Ectodermal cell (in vitro differentiated cells): ENCODE results near the gene MCM5.
"Not testable (repeated sequence)": the region's sequence is repeated elsewhere in the genome, so short reads cannot be mapped to it uniquely, and the experiment has no call there.

Source experiments
- H3K27ac ChIP-seq: 2 replicates; pipeline ENCODE4 v1.7.0; 2013; ENCODE audit warnings: mild to moderate bottlenecking, low read depth, low read length; ENCODE audit not compliant: insufficient read depth, poor library complexity, severe bottlenecking
- H3K27me3 ChIP-seq: 2 replicates; pipeline ENCODE4 v1.7.0; 2013; ENCODE audit warnings: mild to moderate bottlenecking, low read length; ENCODE audit not compliant: insufficient read depth, control insufficient read depth, poor library complexity, severe bottlenecking
- H3K36me3 ChIP-seq: one replicate; pipeline ENCODE4 v1.7.0; 2013; ENCODE audit warnings: low read length; ENCODE audit not compliant: control insufficient read depth, insufficient read depth
- H3K4me1 ChIP-seq: one replicate; pipeline ENCODE4 v1.7.0; 2013; ENCODE audit warnings: low read length; ENCODE audit not compliant: control insufficient read depth, insufficient read depth
- H3K4me3 ChIP-seq: 2 replicates; pipeline ENCODE4 v1.7.0; 2013; ENCODE audit warnings: low read depth, low read length, control low read depth; ENCODE audit not compliant: insufficient read depth
- H3K9me3 ChIP-seq: 2 replicates; pipeline ENCODE4 v1.7.0; 2013; ENCODE audit warnings: mild to moderate bottlenecking, low read length, moderate library complexity; ENCODE audit not compliant: control insufficient read depth
- WGBS, 2 experiments: methylation state at CpG; one replicate each; pipeline ENCODE4 v1.1.7; 2013; ENCODE audit warnings: missing lambda C conversion rate in 2 of 2; 5-methylcytosine and 5-hydroxymethylcytosine counted together

MCM5 gene

GRCh38 chr22:35390933-35391332 is 9.0 kb upstream of the MCM5 start:
- no peaks in the 10 kb centered on the region for H3K36me3 ChIP-seq
- WGBS, 2 experiments: 84 to 88% methylated on average over 5 of the region's 5 CpGs
- H3K27me3 ChIP-seq: no peaks in the 10 kb centered on the region
- no peak overlapping the region for H3K4me3 ChIP-seq
- no peak overlapping the region for H3K27ac ChIP-seq
- no peaks in the 10 kb centered on the region for H3K9me3 ChIP-seq
- H3K4me1 ChIP-seq: no peaks in the 10 kb centered on the region

- Histone ChIP-seq H3K27me3 (no peaks in the 10 kb centered on the region), H3K9me3 (no peaks in the 10 kb centered on the region), H3K4me1 (no peaks in the 10 kb centered on the region), H3K4me3 (no peak overlapping the region), H3K27ac (no peak overlapping the region), H3K36me3 (no peaks in the 10 kb centered on the region)
- WGBS, 2 experiments: 96 to 97% methylated on average over 2 of the region's 2 CpGs
Observed at GRCh38 chr22:35392357-35392756, 7.6 kb upstream of the MCM5 start.

- WGBS, 2 experiments: 87 to 90% methylated on average over 16 of the region's 16 CpGs
- H3K4me1 ChIP-seq: no peaks in the 10 kb centered on the region
Observed at GRCh38 chr22:35393116-35394010, 6.6 kb upstream of the MCM5 start.

DNA sequence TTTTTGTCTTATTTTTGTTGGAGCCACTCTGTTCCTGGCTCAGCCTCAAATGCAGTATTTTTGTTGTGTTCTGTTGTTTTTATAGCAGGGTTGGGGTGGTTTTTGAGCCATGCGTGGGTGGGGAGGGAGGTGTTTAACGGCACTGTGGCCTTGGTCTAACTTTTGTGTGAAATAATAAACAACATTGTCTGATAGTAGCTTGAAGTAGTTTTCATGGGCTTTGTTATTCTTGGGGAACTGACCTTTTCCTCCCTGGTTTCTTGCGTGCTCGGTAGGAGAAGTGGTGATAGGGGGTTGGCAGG is 6.0 kb upstream of the MCM5 start:
- Histone ChIP-seq H3K4me3 (no peak overlapping the region), H3K27ac (no peak overlapping the region), H3K4me1 (no peaks in the 10 kb centered on the region), H3K27me3 (no peaks in the 10 kb centered on the region), H3K9me3 (no peaks in the 10 kb centered on the region), H3K36me3 (no peaks in the 10 kb centered on the region)
- 89 to 95% methylated on average over 4 of the region's 4 CpGs for WGBS, 2 experiments

More at GRCh38 chr22:35393116-35394010, 6.6 kb upstream of the MCM5 start:
- no peaks in the 10 kb centered on the region for H3K36me3 ChIP-seq
- no peaks in the 10 kb centered on the region for H3K27me3 ChIP-seq
- no peak overlapping the region for H3K4me3 ChIP-seq
- H3K9me3 ChIP-seq: no peaks in the 10 kb centered on the region
- H3K27ac ChIP-seq: no peak overlapping the region

- Histone ChIP-seq H3K27ac (no peak overlapping the region), H3K36me3 (no peaks in the 10 kb centered on the region), H3K4me1 (no peaks in the 10 kb centered on the region), H3K27me3 (no peaks in the 10 kb centered on the region), H3K4me3 (no peak overlapping the region), H3K9me3 (no peaks in the 10 kb centered on the region)
- WGBS, 2 experiments: 92 to 93% methylated on average over 5 of the region's 5 CpGs
Observed at GRCh38 chr22:35394810-35395563, 5.0 kb upstream of the MCM5 start.

DNA sequence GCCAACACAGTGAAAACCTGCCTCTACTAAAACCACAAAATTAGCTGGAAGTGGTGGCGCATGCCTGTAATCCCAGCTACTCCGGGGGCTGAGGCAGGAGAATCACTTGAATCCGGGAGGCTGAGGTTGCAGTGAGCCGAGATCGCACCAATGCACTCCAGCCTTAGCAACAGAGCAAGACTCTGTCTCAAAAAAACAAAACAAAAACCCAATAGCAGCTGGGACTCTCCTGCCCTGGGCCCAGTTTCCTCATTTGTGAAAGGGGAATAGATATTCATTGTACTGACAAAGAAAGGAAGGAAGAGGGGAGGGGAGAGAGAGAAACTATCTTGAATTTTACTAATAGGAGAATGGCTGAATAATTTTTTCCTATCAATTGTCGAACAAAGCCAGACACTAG is 3.3 kb upstream of the MCM5 start:
- not testable (repeated sequence) for H3K36me3 ChIP-seq, H3K27me3 ChIP-seq, H3K4me3 ChIP-seq, H3K4me1 ChIP-seq, H3K9me3 ChIP-seq, H3K27ac ChIP-seq
- 80 to 88% methylated on average over 6 of the region's 6 CpGs for WGBS, 2 experiments

- Histone ChIP-seq H3K4me1 (peaks cover 12% of the 10 kb centered on the region), H3K36me3 (no peaks in the 10 kb centered on the region), H3K27me3 (no peaks in the 10 kb centered on the region), H3K27ac (no peak overlapping the region), H3K4me3 (no peak overlapping the region), H3K9me3 (no peaks in the 10 kb centered on the region)
- WGBS, 2 experiments: 83 to 84% methylated on average over 13 of the region's 13 CpGs
Observed at GRCh38 chr22:35397095-35397904, 2.6 kb upstream of the MCM5 start.

GRCh38 chr22:35398591-35398973 is 1.4 kb upstream of the MCM5 start:
- H3K36me3 ChIP-seq: peaks cover 9% of the 10 kb centered on the region
- no peak overlapping the region for H3K27ac ChIP-seq
- no peaks in the 10 kb centered on the region for H3K9me3 ChIP-seq

GRCh38 chr22:35399114-35399677 is 744 bp upstream of the MCM5 start:
- H3K27ac ChIP-seq: peak overlapping the region; percentile 72

More at GRCh38 chr22:35398591-35398973, 1.4 kb upstream of the MCM5 start:
- no peaks in the 10 kb centered on the region for H3K27me3 ChIP-seq
- 93% methylated on average over 4 of the region's 4 CpGs for WGBS, 2 experiments
- H3K4me3 ChIP-seq: no peak overlapping the region
- peaks cover 12% of the 10 kb centered on the region for H3K4me1 ChIP-seq

GRCh38 chr22:35400501-35400790 is 506 bp downstream of the MCM5 start:
- H3K4me3 ChIP-seq: peak overlapping the region; percentile 80
- H3K36me3 ChIP-seq: peaks cover 9% of the 10 kb centered on the region
- H3K4me1 ChIP-seq: peaks cover 12% of the 10 kb centered on the region
- WGBS, 2 experiments: 2 to 6% methylated on average over 18 to 20 of the region's 20 CpGs
- H3K27ac ChIP-seq: peak overlapping the region; percentile 85
- no peaks in the 10 kb centered on the region for H3K27me3 ChIP-seq
- H3K9me3 ChIP-seq: no peaks in the 10 kb centered on the region

More at GRCh38 chr22:35399114-35399677, 744 bp upstream of the MCM5 start:
- Histone ChIP-seq H3K4me3 (peak overlapping the region; percentile 80), H3K36me3 (peaks cover 9% of the 10 kb centered on the region), H3K4me1 (peaks cover 12% of the 10 kb centered on the region), H3K27me3 (no peaks in the 10 kb centered on the region), H3K9me3 (no peaks in the 10 kb centered on the region)
- WGBS, 2 experiments: 84 to 85% methylated on average over 23 to 24 of the region's 24 CpGs
